Pancreas (tissue), 10 donors: Measurements from ENCODE around the gene TXN2. TPM values are rescaled to one million over a fixed set of nuclear protein-coding genes. Genes with fewer than 3 reads are reported as not detected.
"Not testable (repeated sequence)": the region's sequence is repeated elsewhere in the genome, so short reads cannot be mapped to it uniquely, and the experiment has no call there.

Experiments
- ATAC-seq, 4 donors: fragments of 200-7000 bp; cut with Tn5 transposase; one replicate each; pipeline versions ENCODE4 v1.8.0 to v1.9.1; 2020; ENCODE audit warnings: mild to moderate bottlenecking in 4 of 4, moderate library complexity in 4 of 4
- DNase-seq, 6 donors: peaks; one replicate each; pipeline ENCODE4 v3.0.0-alpha.2; 2020
- FAIRE-seq: peaks from 2 replicates; lab custom pipeline; 2012; peaks lifted over from hg19 to GRCh38; lab: Jason Lieb, UNC
- H3K27ac ChIP-seq, 4 donors: fragments of 200-600 bp; sonication (generic); 1 replicate in 3 of 4; 2 replicates in 1 of 4; pipeline versions ENCODE4 v1.5.0 to v1.8.0; 2020
- H3K27me3 ChIP-seq, 4 donors: fragments of 200-600 bp; one replicate each; pipeline ENCODE4 v1.8.0; 2021
- H3K36me3 ChIP-seq, 3 donors: fragments of 200-600 bp; sonication (generic) in 1 of 3; one replicate each; pipeline versions ENCODE4 v1.5.0 to v1.8.0; 2020 to 2021
- H3K4me1 ChIP-seq, 3 donors: fragments of 200-600 bp; one replicate each; pipeline ENCODE4 v1.8.0; 2021
- H3K4me3 ChIP-seq, 4 donors: fragments of 200-600 bp; sonication (generic) in 2 of 4; one replicate each; pipeline versions ENCODE4 v1.5.0 to v1.8.0; 2020 to 2021
- H3K9me3 ChIP-seq, 4 donors: fragments of 200-600 bp; one replicate each; pipeline ENCODE4 v1.8.0; 2021
- CTCF ChIP-seq, 4 donors: fragments of 200-600 bp; sonication (generic) in 3 of 4; IDR thresholded peaks; one replicate each; pipeline versions ENCODE4 v1.5.0 to v1.8.0; 2021; ENCODE audit warnings: antibody characterized with exemption in 4 of 4
- WGBS, 2 donors: extraction: QIAGEN DNeasy Blood & Tissue Kit; methylation state at CpG; one replicate each; pipeline ENCODE4 v1.1.7; 2013; 5-methylcytosine and 5-hydroxymethylcytosine counted together
- intact Hi-C, 3 donors: fragments of 100-400 bp; cut with DNase I; formaldehyde crosslinking; loops; one replicate each; pipeline versions ENCODE4 v1.11.1 to v1.14.2; 2022
- polyA plus RNA-seq, 2 donors: library from polyadenylated mRNA; stranded (reverse); fragments of 200-250 nt; gene quantifications; one replicate each; pipeline ENCODE4 v1.2.3, GENCODE V29; 2013
- total RNA-seq, 6 donors: library from RNA; stranded (reverse); fragmentation: NEBNext Ultra II Directional in 4 of 6; extraction: Animal tissue kit (Norgen Biotek cat#: 25700) in 4 of 6; gene quantifications; one replicate each; pipeline versions ENCODE4 v1.2.1 to v1.2.4, GENCODE V29; 2021 to 2023
- donor health status: healthy with polysubstance abuse.
- donor health status: DM: no; HTN: no; CAD: no; lungs with moderate emphysema.
- donor health status: DM: no; HTN: no; CAD: no.
- donor health status: control.
- donor health status: control.
- donor health status: Bipolar disorder and iron deficiency.
- donor health status: DM: yes; HTN: yes; CAD: no.
- donor health status: DM: no; HTN: no; CAD: no.
- donor health status: DM: no; HTN: no; CAD: no.
- donor health status: DM: yes; HTN: yes; CAD: no.

TXN2 gene
- total and polyA plus RNA-seq, 8 donors, result 20.4 to 49.5 (median 32.2) TPM

GRCh38 chr22:36454916-36455570 lies 26.4 kb downstream of the TXN2 start:
- Histone ChIP-seq H3K27me3 (no peaks in the 10 kb centered on the region), H3K9me3 (no peaks in the 10 kb centered on the region), H3K4me1 (peaks cover 20 to 48% (median 26%) of the 10 kb centered on the region in 3 donors), H3K36me3 (no peaks in the 10 kb centered on the region), H3K27ac (peak overlapping the region; percentile 74 to 98 (median 93)), H3K4me3 (peak overlapping the region; percentile 14 to 56 (median 30))
- FAIRE-seq (no peak), DNase-seq (peak; percentile 92 to 97 (median 95)), ATAC-seq (peak; percentile 67 to 85 (median 78))
- intact Hi-C loops, result loop anchor here in 1 of 3 donors (10.0 kb wide), 1 partner anchor 50 kb away; no protein-coding TSS in a partner anchor
- WGBS, 2 donors, result 2% methylated on average over 44 to 61 of the region's 61 CpGs
- TF ChIP-seq CTCF (IDR thresholded peaks at IDR 0.05), result no peak

- Histone ChIP-seq H3K4me3 (no peak overlapping the region), H3K36me3 (no peaks in the 10 kb centered on the region), H3K27me3 (no peaks in the 10 kb centered on the region), H3K9me3 (no peaks in the 10 kb centered on the region), H3K4me1 (peaks cover 20 to 59% (median 26%) of the 10 kb centered on the region in 3 donors), H3K27ac (peak overlapping the region in 2 of 4 donors; percentile 93 to 98)
- DNase-seq (peak in 2 of 6 donors; percentile 37 to 48), FAIRE-seq (no peak), ATAC-seq (no peak)
- no peak for TF ChIP-seq CTCF (IDR thresholded peaks at IDR 0.05)
- intact Hi-C loops, result loop anchor here in 1 of 3 donors (10.0 kb wide), 1 partner anchor 49 kb away; no protein-coding TSS in a partner anchor
- WGBS, 2 donors, result 96 to 97% methylated on average over 16 of the region's 16 CpGs
These were observed 27.5 kb downstream of the TXN2 start for GRCh38 chr22:36453855-36454378.

GRCh38 chr22:36452978-36453607 lies 28.3 kb downstream of the TXN2 start:
- not testable (repeated sequence) for H3K9me3 ChIP-seq, H3K27me3 ChIP-seq, H3K4me3 ChIP-seq, FAIRE-seq, H3K36me3 ChIP-seq, ATAC-seq, DNase-seq
- peak overlapping the region in 3 of 4 donors; percentile 75 to 98 (median 93) for H3K27ac ChIP-seq
- WGBS, 2 donors, result 80 to 82% methylated on average over 5 of the region's 5 CpGs
- intact Hi-C loops, result loop anchor here in 1 of 3 donors (10.0 kb wide), 1 partner anchor 48 kb away; no protein-coding TSS in a partner anchor
- peaks cover 20 to 65% (median 26%) of the 10 kb centered on the region in 3 donors for H3K4me1 ChIP-seq

GRCh38 chr22:36452250-36452977 lies 29.0 kb downstream of the TXN2 start:
- H3K9me3 ChIP-seq, result no peaks in the 10 kb centered on the region
- peak overlapping the region; percentile 73 to 98 (median 84) for H3K27ac ChIP-seq
- intact Hi-C loops, result loop anchor here in 1 of 3 donors (10.0 kb wide), 1 partner anchor 48 kb away; no protein-coding TSS in a partner anchor
- ATAC-seq (no peak), DNase-seq (no peak), FAIRE-seq (no peak)
- H3K4me3 ChIP-seq, result no peak overlapping the region
- 56 to 59% methylated on average over 9 of the region's 9 CpGs for WGBS, 2 donors
- H3K36me3 ChIP-seq, result no peaks in the 10 kb centered on the region
- peaks cover 20 to 63% (median 26%) of the 10 kb centered on the region in 3 donors for H3K4me1 ChIP-seq
- no peak for TF ChIP-seq CTCF (IDR thresholded peaks at IDR 0.05)
- no peaks in the 10 kb centered on the region for H3K27me3 ChIP-seq

- peaks cover 20 to 60% (median 26%) of the 10 kb centered on the region in 3 donors for H3K4me1 ChIP-seq
- 81 to 83% methylated on average over 7 of the region's 7 CpGs for WGBS, 2 donors
- H3K9me3 ChIP-seq, ATAC-seq, H3K27me3 ChIP-seq, H3K4me3 ChIP-seq, H3K36me3 ChIP-seq, FAIRE-seq: not testable (repeated sequence)
- intact Hi-C loops, result loop anchor here in 1 of 3 donors (10.0 kb wide), 1 partner anchor 46 kb away; no protein-coding TSS in a partner anchor
- DNase-seq, result peak in 2 of 6 donors; percentile 53 to 67
- H3K27ac ChIP-seq, result peak overlapping the region; percentile 57 to 98 (median 83)
These were observed 30.5 kb downstream of the TXN2 start for GRCh38 chr22:36450923-36451322.
